HG03469 (cell line): ENCODE data around the gene CD200.

Experiments used
- ATAC-seq: cut with Tn5 transposase; IDR thresholded peaks from one replicate; pipeline ENCODE4 v1.9.1; 2021; ENCODE audit warnings: mild to moderate bottlenecking, moderate library complexity, moderate number of reproducible peaks; ENCODE audit not compliant: unreplicated experiment

Gene CD200

GRCh38 chr3:112407888-112408702, 75.1 kb downstream of the CD200 start:
- no peak for ATAC-seq

- no peak for ATAC-seq
Measured at GRCh38 chr3:112409041-112409440, 76.1 kb downstream of the CD200 start.

GRCh38 chr3:112411425-112411824, 78.5 kb downstream of the CD200 start:
- no peak for ATAC-seq
